C4-2B (cell line): ENCODE results near the gene FRMD8.

Experiments
- CTCF ChIP-seq: fragments of 450-650 bp; conservative IDR thresholded peaks from 2 replicates; pipeline ENCODE4 v1.5.1; 2017; ENCODE audit warnings: mild to moderate bottlenecking
- ZFX ChIP-seq: fragments of 450-650 bp; IDR thresholded peaks from 2 replicates; pipeline ENCODE4 v1.6.1; 2017

DNA sequence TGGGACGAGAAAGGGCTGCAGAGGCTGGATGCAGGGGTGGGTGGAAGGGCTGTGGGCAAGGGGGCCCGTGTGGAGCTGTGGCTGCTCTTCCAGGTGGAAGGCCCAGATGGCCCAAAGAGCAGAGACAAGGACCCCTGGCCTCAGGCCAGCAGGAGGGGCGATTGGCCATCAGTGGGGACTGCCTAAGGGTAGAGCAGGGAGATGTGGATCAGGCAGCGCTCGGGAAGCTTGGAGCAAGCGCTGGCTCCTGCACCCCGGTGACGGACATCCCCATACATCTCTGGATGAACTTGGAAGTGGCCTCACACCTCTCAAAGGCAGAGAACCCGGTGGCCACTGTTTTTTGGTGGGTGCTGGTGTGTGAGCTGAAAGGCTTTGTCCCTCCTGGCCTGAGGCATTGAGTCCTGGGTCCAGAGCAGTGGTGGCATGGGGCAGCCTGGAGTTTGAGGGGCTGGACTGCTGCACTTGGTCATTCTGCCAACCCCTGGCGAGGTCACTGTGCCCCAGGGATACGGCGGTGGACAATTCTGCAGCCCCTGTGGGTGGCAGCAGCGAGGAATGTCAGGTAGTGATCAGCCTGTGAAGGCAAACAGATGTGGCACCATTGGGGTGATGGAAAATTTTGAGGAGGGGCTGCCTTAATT lies 5.9 kb downstream of the FRMD8 start:
- TF ChIP-seq CTCF (no peak), ZFX (no peak)
